ENCODE results near the gene OLFML2B.

GRCh38 chr1:162065016-162065415 lies 41.3 kb upstream of the OLFML2B start:
- no peak for TF ChIP-seq CTCF (conservative IDR thresholded peaks at IDR 0.05 in 1 of 2, IDR thresholded peaks at IDR 0.05 in 1 of 2; ENCODE audit: low read depth in 1 of 2, low read length in 2 of 2)
- TF ChIP-seq EZH2 (IDR thresholded peaks at IDR 0.05; ENCODE audit: low read length, missing control alignments) = no peak
